Prostate gland (tissue), 2 donors: Measurements from ENCODE around the gene NIPAL4. TPM values are rescaled to one million over a fixed set of nuclear protein-coding genes. Genes with fewer than 3 reads are reported as not detected.

Source experiments
- DNase-seq: peaks from one replicate; pipeline ENCODE4 v3.0.0-alpha.2; 2019; ENCODE audit warnings: low spot score
- H3K27ac ChIP-seq, 2 donors: fragments of 200-600 bp; sonication (generic); 2 replicates each; pipeline ENCODE4 v1.5.1; 2017 to 2019
- H3K27me3 ChIP-seq: fragments of 200-600 bp; sonication (generic); replicated peaks from 2 replicates; pipeline ENCODE4 v1.5.1; 2019; ENCODE audit not compliant: insufficient read depth
- H3K36me3 ChIP-seq, 2 donors: fragments of 200-600 bp; sonication (generic); 1 replicate in 1 of 2; 2 replicates in 1 of 2; pipeline versions ENCODE4 v1.5.1 to v1.8.1; 2017 to 2019
- H3K4me1 ChIP-seq: fragments of 200-600 bp; sonication (generic); replicated peaks from 2 replicates; pipeline ENCODE4 v1.5.1; 2019
- H3K4me3 ChIP-seq, 2 donors: fragments of 200-600 bp; sonication (generic); 2 replicates each; pipeline ENCODE4 v1.5.1; 2017 to 2019
- H3K9me3 ChIP-seq: fragments of 200-600 bp; sonication (generic); 2 replicates; pipeline ENCODE4 v1.5.1; 2017
- CTCF ChIP-seq, 4 experiments: fragments of 200-600 bp in 2 of 4; fragments of 450-650 bp in 2 of 4; sonication (generic) in 2 of 4; IDR thresholded peaks; 1 replicate in 3 of 4; 2 replicates in 1 of 4; pipeline ENCODE4 v1.5.1; 2016 to 2019; ENCODE audit warnings: antibody characterized with exemption in 4 of 4, mild to moderate bottlenecking in 2 of 4, moderate library complexity in 2 of 4
- POLR2A ChIP-seq: fragments of 450-650 bp; IDR thresholded peaks from one replicate; pipeline ENCODE4 v1.6.1; 2016; ENCODE audit warnings: antibody characterized with exemption, mild to moderate bottlenecking
- POLR2AphosphoS5 ChIP-seq: sonication (generic); formaldehyde crosslinking; IDR thresholded peaks from one replicate; pipeline ENCODE4 v1.6.1; 2017; ENCODE audit warnings: antibody characterized with exemption
- WGBS: methylation state at CpG from one replicate; pipeline ENCODE4 v1.1.5; 2018; 5-methylcytosine and 5-hydroxymethylcytosine counted together
- intact Hi-C: fragments of 100-400 bp; cut with DNase I; formaldehyde crosslinking; loops from one replicate; pipeline ENCODE4 v1.14.2; 2022
- total RNA-seq, 2 donors: library from RNA; depleted of rRNA; stranded (reverse); fragments of >200 nt; gene quantifications; one replicate each; pipeline ENCODE4 v1.1.0, GENCODE V29; 2016

The NIPAL4 gene
- total RNA-seq, 2 donors from 2014 or later: 2.7 to 2.8 TPM

- TF ChIP-seq POLR2A (no peak), CTCF (IDR thresholded peaks at IDR 0.05) (no peak), POLR2AphosphoS5 (no peak)
- Histone ChIP-seq H3K9me3 (no peaks in the 10 kb centered on the region), H3K36me3 (no peaks in the 10 kb centered on the region), H3K27me3 (no peaks in the 10 kb centered on the region), H3K27ac (no peak overlapping the region), H3K4me3 (no peak overlapping the region), H3K4me1 (no peaks in the 10 kb centered on the region)
- 97% methylated on average over 7 of the region's 7 CpGs for WGBS
- DNase-seq: no peak
- intact Hi-C loops: no loop called here
These were observed 9.1 kb downstream of the NIPAL4 start for GRCh38 chr5:157469073-157469472.

- Histone ChIP-seq H3K27ac (no peak overlapping the region), H3K4me1 (no peaks in the 10 kb centered on the region), H3K4me3 (no peak overlapping the region), H3K36me3 (no peaks in the 10 kb centered on the region), H3K27me3 (no peaks in the 10 kb centered on the region), H3K9me3 (no peaks in the 10 kb centered on the region)
- 70% methylated on average over 7 of the region's 7 CpGs for WGBS
- TF ChIP-seq CTCF (IDR thresholded peaks at IDR 0.05): no peak
- TF ChIP-seq POLR2A: no peak
- TF ChIP-seq POLR2AphosphoS5: no peak
- intact Hi-C loops: loop anchor here (5.0 to 10.0 kb wide), 2 partner anchors 37 to 275 kb away; partner anchors contain the start of gene LSM11
- no peak for DNase-seq
These were observed 9.7 kb downstream of the NIPAL4 start for GRCh38 chr5:157469687-157470086.

GRCh38 chr5:157470631-157471030, 10.6 kb downstream of the NIPAL4 start:
- no peak for DNase-seq
- H3K27ac ChIP-seq: no peak overlapping the region
- 48% methylated on average over 1 of the region's 1 CpG for WGBS
- intact Hi-C loops: loop anchor here (5.0 to 10.0 kb wide), 2 partner anchors 38 to 274 kb away; partner anchors contain the start of gene LSM11
- H3K27me3 ChIP-seq: no peaks in the 10 kb centered on the region
- TF ChIP-seq POLR2AphosphoS5: no peak
- no peak for TF ChIP-seq CTCF (IDR thresholded peaks at IDR 0.05)
- TF ChIP-seq POLR2A: no peak
- no peaks in the 10 kb centered on the region for H3K4me1 ChIP-seq
- H3K4me3 ChIP-seq: no peak overlapping the region
- no peaks in the 10 kb centered on the region for H3K36me3 ChIP-seq
- H3K9me3 ChIP-seq: no peaks in the 10 kb centered on the region

GRCh38 chr5:157471709-157472108, 11.7 kb downstream of the NIPAL4 start:
- 96% methylated on average over 1 of the region's 1 CpG for WGBS
- no peak for DNase-seq
- H3K9me3 ChIP-seq: no peaks in the 10 kb centered on the region
- no peaks in the 10 kb centered on the region for H3K4me1 ChIP-seq
- intact Hi-C loops: loop anchor here (5.0 to 10.0 kb wide), 2 partner anchors 39 to 273 kb away; partner anchors contain the start of gene LSM11
- H3K27ac ChIP-seq: no peak overlapping the region
- no peak for TF ChIP-seq POLR2AphosphoS5
- peak in 3 of 4 experiments; percentile 30 to 53 (median 33) for TF ChIP-seq CTCF (IDR thresholded peaks at IDR 0.05)
- H3K27me3 ChIP-seq: no peaks in the 10 kb centered on the region
- no peak overlapping the region for H3K4me3 ChIP-seq
- H3K36me3 ChIP-seq: no peaks in the 10 kb centered on the region
